Measurements from ENCODE around the gene LSM3.

LSM3 gene

DNA sequence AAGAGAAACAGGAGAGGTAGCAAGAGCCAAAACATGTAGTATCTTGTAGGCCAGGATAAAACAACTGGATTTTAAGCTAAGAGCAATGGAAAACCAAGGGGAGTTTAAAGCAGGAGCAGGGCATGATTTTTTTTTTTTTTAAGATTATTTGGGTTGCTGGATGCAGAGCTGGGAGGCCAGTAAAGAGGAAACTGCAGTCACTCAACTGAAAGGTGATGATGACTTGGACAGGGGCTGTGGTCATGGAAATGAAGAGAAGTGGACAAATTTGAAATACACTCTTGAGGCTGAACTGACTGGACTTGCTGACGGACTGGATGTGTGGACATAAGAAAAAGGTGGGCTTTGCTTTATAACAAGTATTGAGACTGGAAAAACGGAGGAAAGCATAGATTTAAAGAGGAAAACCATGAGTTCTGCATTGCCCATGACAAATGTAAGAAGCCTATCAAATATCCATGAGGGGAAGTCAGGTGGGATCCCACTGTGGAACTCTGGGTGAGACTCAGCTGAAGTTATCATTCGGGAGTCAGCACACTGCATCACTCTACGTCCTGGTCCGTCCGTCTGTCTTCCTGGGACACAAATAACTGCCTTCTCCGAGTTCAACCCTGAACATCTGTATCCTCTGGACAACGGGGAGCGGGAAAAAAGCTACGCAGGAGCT is 904 bp upstream of the LSM3 start:
- Histone ChIP-seq H3K27ac (ENCODE audit: low read length) (peak overlapping the region; percentile 95), H3K9me3 (ENCODE audit: control insufficient read depth in 2 of 2, low read length in 2 of 2) (no peaks in the 10 kb centered on the region), H3K9ac (ENCODE audit: low read length in 2 of 2) (peak overlapping the region; percentile 98 to 100), H3K4me1 (ENCODE audit: control insufficient read depth, insufficient read depth, low read length) (peaks cover 17% of the 10 kb centered on the region), H3K27me3 (ENCODE audit: control insufficient read depth in 1 of 2, insufficient read depth in 2 of 2, low read length in 2 of 2) (no peaks in the 10 kb centered on the region), H3K4me3 (ENCODE audit: low read length in 2 of 2) (peak overlapping the region; percentile 94 to 98), H3K36me3 (ENCODE audit: control insufficient read depth in 2 of 2, insufficient read depth in 2 of 2, low read length in 2 of 2) (peaks cover 1 to 2% of the 10 kb centered on the region in 2 donors)

DNA sequence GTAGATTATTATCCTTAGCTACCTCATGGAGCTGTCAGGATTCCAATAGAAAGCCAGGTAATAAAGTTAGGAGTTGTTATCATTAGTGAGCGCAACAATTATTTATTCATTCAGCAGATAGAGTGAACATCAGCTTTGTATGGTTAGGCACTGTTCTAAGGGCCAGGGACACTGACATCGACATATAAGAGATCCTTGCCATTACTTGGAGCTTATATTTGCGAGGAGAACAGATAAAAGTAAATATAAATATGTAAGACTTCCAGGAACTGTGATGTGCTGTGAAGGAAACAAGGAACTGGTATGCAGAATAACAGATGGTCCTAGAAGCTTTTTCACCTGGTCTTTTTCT is 473 bp downstream of the LSM3 start:
- peaks cover 2 to 6% of the 10 kb centered on the region in 2 donors for H3K36me3 ChIP-seq (ENCODE audit: control insufficient read depth in 2 of 2, insufficient read depth in 2 of 2, low read length in 2 of 2)
- H3K4me3 ChIP-seq (ENCODE audit: low read length in 2 of 2): peak overlapping the region; percentile 94 to 100
- no peaks in the 10 kb centered on the region for H3K27me3 ChIP-seq (ENCODE audit: control insufficient read depth in 1 of 2, insufficient read depth in 2 of 2, low read length in 2 of 2)
- H3K27ac ChIP-seq (ENCODE audit: low read length): peak overlapping the region; percentile 95
- H3K9me3 ChIP-seq (ENCODE audit: control insufficient read depth in 2 of 2, low read length in 2 of 2): no peaks in the 10 kb centered on the region
- peak overlapping the region; percentile 95 to 100 for H3K9ac ChIP-seq (ENCODE audit: low read length in 2 of 2)
- H3K4me1 ChIP-seq (ENCODE audit: control insufficient read depth, insufficient read depth, low read length): peaks cover 17% of the 10 kb centered on the region

DNA sequence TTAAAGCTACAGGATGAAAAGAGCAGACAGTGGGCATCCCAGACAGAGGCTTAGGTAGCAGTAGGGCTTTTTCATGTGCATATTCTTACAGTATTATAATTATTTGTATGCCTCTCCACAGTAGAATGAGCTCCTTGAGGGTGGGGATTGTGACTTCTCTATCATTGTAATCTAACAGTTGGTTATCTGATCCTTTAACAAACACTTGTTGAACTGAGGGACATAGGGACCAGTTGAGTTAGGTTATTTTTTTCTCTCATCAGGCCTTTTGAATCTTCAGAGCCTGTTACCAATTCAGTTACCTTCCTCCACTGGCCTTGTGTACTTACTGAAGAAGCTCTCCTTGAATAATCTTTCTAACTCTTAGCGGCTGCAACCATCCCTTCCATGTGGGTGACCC is 1.2 kb downstream of the LSM3 start:
- H3K4me1 ChIP-seq (ENCODE audit: control insufficient read depth, insufficient read depth, low read length): peaks cover 17% of the 10 kb centered on the region
- peak overlapping the region in 1 of 2 donors; percentile 100 for H3K4me3 ChIP-seq (ENCODE audit: low read length in 2 of 2)
- no peak overlapping the region for H3K27ac ChIP-seq (ENCODE audit: low read length)
- no peaks in the 10 kb centered on the region for H3K27me3 ChIP-seq (ENCODE audit: control insufficient read depth in 1 of 2, insufficient read depth in 2 of 2, low read length in 2 of 2)
- H3K36me3 ChIP-seq (ENCODE audit: control insufficient read depth in 2 of 2, insufficient read depth in 2 of 2, low read length in 2 of 2): peaks cover 2 to 7% of the 10 kb centered on the region in 2 donors
- no peak overlapping the region for H3K9ac ChIP-seq (ENCODE audit: low read length in 2 of 2)
- no peaks in the 10 kb centered on the region for H3K9me3 ChIP-seq (ENCODE audit: control insufficient read depth in 2 of 2, low read length in 2 of 2)

DNA sequence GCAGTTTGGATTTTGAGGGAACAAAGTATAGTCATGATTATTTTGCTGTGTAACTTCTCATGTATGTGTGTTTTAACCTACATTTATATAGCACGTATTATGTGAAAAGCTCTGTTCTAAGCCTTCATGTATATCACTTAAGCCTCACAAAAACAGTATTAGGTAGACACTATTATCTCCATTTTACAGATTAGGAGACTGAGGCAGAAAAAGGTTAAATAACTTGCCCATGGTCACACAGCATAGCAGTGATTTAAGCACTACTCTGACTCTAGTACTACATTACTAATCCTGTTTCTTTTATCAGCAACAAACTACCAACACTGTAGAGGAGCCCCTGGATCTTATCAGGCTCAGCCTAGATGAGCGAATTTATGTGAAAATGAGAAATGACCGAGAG is 2.6 kb downstream of the LSM3 start:
- Histone ChIP-seq H3K27me3 (ENCODE audit: control insufficient read depth in 1 of 2, insufficient read depth in 2 of 2, low read length in 2 of 2) (no peaks in the 10 kb centered on the region), H3K4me1 (ENCODE audit: control insufficient read depth, insufficient read depth, low read length) (peaks cover 13% of the 10 kb centered on the region), H3K9me3 (ENCODE audit: control insufficient read depth in 2 of 2, low read length in 2 of 2) (no peaks in the 10 kb centered on the region), H3K27ac (ENCODE audit: low read length) (no peak overlapping the region), H3K36me3 (ENCODE audit: control insufficient read depth in 2 of 2, insufficient read depth in 2 of 2, low read length in 2 of 2) (peaks cover 6 to 9% of the 10 kb centered on the region in 2 donors), H3K4me3 (ENCODE audit: low read length in 2 of 2) (no peak overlapping the region), H3K9ac (ENCODE audit: low read length in 2 of 2) (no peak overlapping the region)

DNA sequence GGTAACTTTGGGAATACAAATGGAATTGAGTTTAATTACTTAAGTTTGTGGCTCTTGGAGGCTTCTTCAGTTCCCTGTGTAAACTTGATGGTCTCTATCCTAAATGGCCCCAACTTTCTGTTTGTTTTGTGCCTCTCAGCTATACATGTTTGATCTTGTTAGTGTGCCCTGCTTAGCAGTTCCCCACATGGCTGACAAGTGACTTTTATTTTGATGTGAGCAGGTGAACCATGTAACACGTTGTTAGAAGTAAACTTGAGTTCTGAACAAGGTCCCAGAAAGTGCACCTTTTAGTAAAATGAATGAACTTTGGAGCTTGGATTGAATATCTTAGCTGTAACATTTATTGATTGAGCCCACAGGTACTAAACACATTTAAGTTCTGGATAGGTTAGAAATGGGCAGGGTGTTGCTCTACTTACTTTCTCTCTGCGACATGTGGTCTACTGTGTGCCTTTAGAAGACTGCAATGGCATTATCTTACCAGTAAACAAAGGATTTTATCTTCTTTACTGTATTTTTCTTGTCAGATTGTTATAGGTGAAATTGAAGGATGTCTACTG is 4.5 kb downstream of the LSM3 start:
- H3K9me3 ChIP-seq (ENCODE audit: control insufficient read depth in 2 of 2, low read length in 2 of 2): no peaks in the 10 kb centered on the region
- no peak overlapping the region for H3K4me3 ChIP-seq (ENCODE audit: low read length in 2 of 2)
- H3K9ac ChIP-seq (ENCODE audit: low read length in 2 of 2): no peak overlapping the region
- H3K4me1 ChIP-seq (ENCODE audit: control insufficient read depth, insufficient read depth, low read length): peaks cover 4% of the 10 kb centered on the region
- H3K36me3 ChIP-seq (ENCODE audit: control insufficient read depth in 2 of 2, insufficient read depth in 2 of 2, low read length in 2 of 2): peaks cover 14 to 20% of the 10 kb centered on the region in 2 donors
- no peak overlapping the region for H3K27ac ChIP-seq (ENCODE audit: low read length)
- H3K27me3 ChIP-seq (ENCODE audit: control insufficient read depth in 1 of 2, insufficient read depth in 2 of 2, low read length in 2 of 2): no peaks in the 10 kb centered on the region

DNA sequence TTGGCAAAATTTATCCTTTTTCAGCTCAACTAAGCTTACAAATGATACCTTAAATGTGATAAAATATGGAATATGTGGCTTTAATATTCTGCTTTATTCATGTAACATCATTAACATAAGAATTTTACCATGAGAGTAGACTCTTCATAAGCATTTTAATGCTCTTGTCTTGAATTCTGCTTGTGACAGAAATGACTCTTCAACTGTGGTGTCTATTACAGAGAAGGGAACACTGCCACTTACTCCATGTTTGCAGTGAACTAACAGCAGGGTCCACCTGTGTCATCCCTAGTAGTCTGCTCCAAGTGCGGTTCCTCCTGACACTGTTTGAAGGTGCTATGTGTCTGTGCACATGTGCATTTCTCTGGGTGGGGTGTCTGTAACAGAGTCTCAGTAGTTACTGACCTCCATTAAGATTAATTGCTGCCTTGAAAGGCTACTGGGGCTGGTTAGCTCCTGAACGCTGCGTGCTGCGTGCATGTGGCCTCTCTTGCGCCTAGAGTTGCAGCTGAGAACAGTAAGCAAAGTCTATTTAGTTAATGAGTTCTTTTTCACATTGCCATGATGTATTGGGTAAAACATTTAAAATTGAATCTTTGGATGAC is 8.3 kb downstream of the LSM3 start:
- Histone ChIP-seq H3K4me3 (ENCODE audit: low read length in 2 of 2) (no peak overlapping the region), H3K4me1 (ENCODE audit: control insufficient read depth, insufficient read depth, low read length) (no peaks in the 10 kb centered on the region), H3K9me3 (ENCODE audit: control insufficient read depth in 2 of 2, low read length in 2 of 2) (no peaks in the 10 kb centered on the region), H3K27me3 (ENCODE audit: control insufficient read depth in 1 of 2, insufficient read depth in 2 of 2, low read length in 2 of 2) (no peaks in the 10 kb centered on the region), H3K27ac (ENCODE audit: low read length) (no peak overlapping the region), H3K9ac (ENCODE audit: low read length in 2 of 2) (no peak overlapping the region), H3K36me3 (ENCODE audit: control insufficient read depth in 2 of 2, insufficient read depth in 2 of 2, low read length in 2 of 2) (peaks cover 11 to 20% of the 10 kb centered on the region in 2 donors)

DNA sequence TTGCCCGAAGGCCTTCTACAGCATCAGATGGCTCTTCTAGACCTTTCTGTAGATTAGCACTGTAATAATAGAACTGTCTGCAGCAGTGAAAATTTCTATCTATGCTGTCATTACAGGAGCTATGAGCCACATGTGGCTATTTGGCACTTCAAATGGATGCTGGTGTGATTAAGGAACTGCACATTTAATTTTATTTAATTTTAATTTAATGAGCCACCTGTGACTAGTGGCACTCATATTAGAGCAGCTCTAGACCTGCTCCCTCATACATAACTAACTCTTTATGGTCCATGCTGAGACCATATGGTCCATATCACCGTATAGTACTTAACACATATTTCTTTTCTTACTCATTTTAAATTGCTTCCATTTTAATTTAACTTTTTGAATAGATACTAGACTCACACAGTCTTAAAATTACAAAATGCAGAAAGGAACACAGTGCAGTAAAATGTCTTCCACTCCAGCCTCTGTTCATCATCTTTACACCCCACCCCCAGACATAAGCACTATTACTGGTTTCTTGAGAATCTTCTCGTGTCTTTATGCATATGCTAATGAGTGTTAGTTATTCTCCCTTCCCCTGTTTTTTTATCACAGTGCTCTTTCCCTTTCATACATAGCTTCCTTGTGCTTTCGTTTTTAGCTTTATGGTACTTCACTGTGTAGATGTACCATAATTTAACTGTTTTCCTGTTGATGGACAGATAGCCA is 9.6 kb downstream of the LSM3 start:
- H3K4me3 ChIP-seq (ENCODE audit: low read length in 2 of 2): no peak overlapping the region
- no peak overlapping the region for H3K27ac ChIP-seq (ENCODE audit: low read length)
- no peaks in the 10 kb centered on the region for H3K4me1 ChIP-seq (ENCODE audit: control insufficient read depth, insufficient read depth, low read length)
- H3K9ac ChIP-seq (ENCODE audit: low read length in 2 of 2): no peak overlapping the region
- H3K36me3 ChIP-seq (ENCODE audit: control insufficient read depth in 2 of 2, insufficient read depth in 2 of 2, low read length in 2 of 2): peaks cover 11 to 17% of the 10 kb centered on the region in 2 donors
- no peaks in the 10 kb centered on the region for H3K27me3 ChIP-seq (ENCODE audit: control insufficient read depth in 1 of 2, insufficient read depth in 2 of 2, low read length in 2 of 2)
- H3K9me3 ChIP-seq (ENCODE audit: control insufficient read depth in 2 of 2, low read length in 2 of 2): no peaks in the 10 kb centered on the region

DNA sequence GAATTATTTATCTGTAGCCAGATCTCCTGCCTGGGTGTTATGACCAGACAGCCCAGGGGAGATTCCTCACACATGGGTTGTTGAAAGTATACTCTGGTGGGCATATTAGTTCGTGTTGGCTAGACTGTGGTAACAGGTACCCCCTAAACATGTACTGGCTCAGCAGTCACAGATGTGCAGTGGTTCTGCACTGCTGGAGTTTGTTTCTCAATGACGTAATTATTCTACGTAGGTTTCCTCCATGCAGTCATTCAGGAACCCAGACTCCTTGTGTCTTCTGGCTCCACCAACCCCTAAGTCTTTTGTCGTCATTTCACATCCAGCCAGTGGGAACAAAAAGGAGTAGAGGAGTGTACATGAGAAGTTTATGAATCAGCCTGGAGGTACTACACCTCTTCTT is 16.2 kb downstream of the LSM3 start:
- H3K9ac ChIP-seq (ENCODE audit: low read length in 2 of 2): no peak overlapping the region
- no peak overlapping the region for H3K4me3 ChIP-seq (ENCODE audit: low read length in 2 of 2)
- no peak overlapping the region for H3K27ac ChIP-seq (ENCODE audit: low read length)
- peaks cover 16 to 17% of the 10 kb centered on the region in 2 donors for H3K36me3 ChIP-seq (ENCODE audit: control insufficient read depth in 2 of 2, insufficient read depth in 2 of 2, low read length in 2 of 2)
- H3K27me3 ChIP-seq (ENCODE audit: control insufficient read depth in 1 of 2, insufficient read depth in 2 of 2, low read length in 2 of 2): no peaks in the 10 kb centered on the region
- no peaks in the 10 kb centered on the region for H3K9me3 ChIP-seq (ENCODE audit: control insufficient read depth in 2 of 2, low read length in 2 of 2)
- peaks cover 3% of the 10 kb centered on the region for H3K4me1 ChIP-seq (ENCODE audit: control insufficient read depth, insufficient read depth, low read length)

DNA sequence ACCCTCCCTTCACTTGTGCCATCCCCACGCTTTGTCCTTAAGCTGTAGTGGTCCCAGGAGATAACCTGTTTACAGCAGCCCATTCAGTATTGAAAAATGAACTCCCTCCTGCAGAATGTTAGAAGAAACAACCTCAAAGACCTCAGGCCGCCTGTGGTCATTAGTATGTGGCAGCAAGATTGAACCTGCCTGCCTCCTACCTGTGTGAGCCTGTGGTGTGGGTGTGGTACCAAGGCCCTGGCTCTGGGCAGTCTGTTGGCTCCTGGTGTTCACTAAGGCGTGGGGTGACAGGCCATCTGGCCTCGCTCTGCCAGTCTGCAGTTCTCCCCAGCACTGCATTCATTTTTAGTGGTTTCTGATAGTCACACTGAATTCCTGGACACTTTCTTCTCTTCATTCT is 21.0 kb downstream of the LSM3 start:
- no peak overlapping the region for H3K9ac ChIP-seq (ENCODE audit: low read length in 2 of 2)

DNA sequence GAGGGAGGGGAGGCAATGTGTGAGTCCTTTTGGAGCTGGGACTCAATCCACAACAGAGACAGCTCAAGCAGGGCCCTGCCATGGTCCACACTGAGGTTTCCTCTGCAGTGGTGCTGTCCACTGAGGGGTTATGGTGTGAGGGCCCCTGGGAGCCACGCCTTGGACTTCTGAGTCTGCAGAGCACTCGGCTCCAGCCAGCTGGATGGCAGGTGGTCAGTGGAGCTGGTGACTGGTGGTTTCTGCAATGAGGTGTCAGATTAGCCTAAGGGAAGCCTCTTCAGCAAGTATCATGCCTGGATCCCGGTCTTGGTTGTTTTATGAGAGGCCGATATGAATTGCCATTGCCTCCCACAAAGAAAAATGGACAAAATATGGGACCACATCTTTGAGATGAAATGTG is 21.7 kb downstream of the LSM3 start:
- no peaks in the 10 kb centered on the region for H3K27me3 ChIP-seq (ENCODE audit: control insufficient read depth in 1 of 2, insufficient read depth in 2 of 2, low read length in 2 of 2)
- H3K4me3 ChIP-seq (ENCODE audit: low read length in 2 of 2): no peak overlapping the region
- H3K9me3 ChIP-seq (ENCODE audit: control insufficient read depth in 2 of 2, low read length in 2 of 2): no peaks in the 10 kb centered on the region
- H3K4me1 ChIP-seq (ENCODE audit: control insufficient read depth, insufficient read depth, low read length): peaks cover 5% of the 10 kb centered on the region
- H3K9ac ChIP-seq (ENCODE audit: low read length in 2 of 2): no peak overlapping the region
- no peak overlapping the region for H3K27ac ChIP-seq (ENCODE audit: low read length)
- peaks cover 16 to 17% of the 10 kb centered on the region in 2 donors for H3K36me3 ChIP-seq (ENCODE audit: control insufficient read depth in 2 of 2, insufficient read depth in 2 of 2, low read length in 2 of 2)

More for the DNA sequence above, 21.0 kb downstream of the LSM3 start:
- peaks cover 16 to 17% of the 10 kb centered on the region in 2 donors for H3K36me3 ChIP-seq (ENCODE audit: control insufficient read depth in 2 of 2, insufficient read depth in 2 of 2, low read length in 2 of 2)
- H3K4me1 ChIP-seq (ENCODE audit: control insufficient read depth, insufficient read depth, low read length): peaks cover 5% of the 10 kb centered on the region
- no peak overlapping the region for H3K27ac ChIP-seq (ENCODE audit: low read length)
- no peaks in the 10 kb centered on the region for H3K9me3 ChIP-seq (ENCODE audit: control insufficient read depth in 2 of 2, low read length in 2 of 2)
- no peaks in the 10 kb centered on the region for H3K27me3 ChIP-seq (ENCODE audit: control insufficient read depth in 1 of 2, insufficient read depth in 2 of 2, low read length in 2 of 2)
- no peak overlapping the region for H3K4me3 ChIP-seq (ENCODE audit: low read length in 2 of 2)
